Activated CD8-positive, alpha-beta memory T cell treated with anti-CD3 and anti-CD28 coated beads, Interleukin-2, amount 50 U/mL, for 24 hours (primary cell): Measurements from ENCODE around the gene CERK.
"Not testable (repeated sequence)": the region's sequence is repeated elsewhere in the genome, so short reads cannot be mapped to it uniquely, and the experiment has no call there.

ENCODE experiments used
- DNase-seq: peaks from one replicate; pipeline ENCODE4 v3.0.0-alpha.2; 2020; ENCODE audit errors: extremely low read depth

Gene CERK

DNA sequence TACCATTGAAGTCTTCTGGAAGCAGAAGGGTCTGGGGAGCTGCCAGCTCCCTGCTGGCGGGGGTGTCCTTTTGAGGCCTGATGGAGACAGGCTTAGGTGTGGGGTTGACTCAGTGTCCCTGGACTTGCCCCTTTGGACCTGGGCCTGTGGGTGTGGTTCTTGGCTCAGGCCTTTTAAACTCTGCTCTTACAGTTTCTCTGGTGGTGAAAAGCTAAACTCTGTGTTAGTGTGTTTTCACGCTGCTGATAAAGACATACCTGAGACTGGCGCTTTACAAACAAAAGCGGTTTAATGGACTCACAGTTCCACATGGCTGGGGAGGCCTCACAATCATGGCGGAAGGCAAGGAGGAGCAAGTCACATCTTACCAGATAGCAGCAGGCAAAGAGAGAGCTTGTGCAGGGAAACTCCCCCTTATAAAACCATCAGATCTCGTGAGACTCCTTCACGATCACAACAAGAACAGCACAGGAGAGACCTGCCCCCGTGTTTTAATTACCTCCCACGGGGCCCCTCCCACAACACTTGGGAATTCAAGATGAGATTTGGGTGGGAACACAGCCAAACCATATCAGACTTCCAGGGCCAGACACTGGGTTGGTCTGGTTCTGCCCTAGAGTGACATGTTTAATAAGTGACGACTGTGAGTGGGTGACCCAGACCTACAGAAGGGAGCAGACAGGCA is 91.4 kb downstream of the CERK start:
- no peak for DNase-seq

- DNase-seq: not testable (repeated sequence)
These were observed 95.1 kb downstream of the CERK start for GRCh38 chr22:46642840-46643480.

DNA sequence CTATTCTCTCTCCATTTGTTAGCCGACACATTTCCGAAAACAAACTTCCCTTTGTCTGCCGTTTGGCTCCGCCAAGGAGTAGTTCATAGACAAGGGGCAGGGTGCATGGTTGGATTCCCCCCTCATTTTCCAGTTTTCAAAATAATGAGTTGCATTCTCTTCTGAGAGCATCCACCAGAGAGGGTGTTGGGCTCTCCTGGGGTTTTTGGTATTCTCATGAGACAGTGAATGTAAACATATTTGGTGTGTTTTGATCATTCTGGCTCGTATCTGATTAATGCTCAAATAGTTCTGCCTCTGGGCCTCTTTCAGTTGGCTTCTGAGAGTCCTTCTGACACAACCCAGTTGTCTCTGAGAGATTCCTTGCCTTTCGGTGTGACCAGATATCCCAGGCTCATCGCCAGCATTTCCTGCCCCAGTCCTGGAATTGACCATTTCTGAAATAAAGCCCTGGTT is 96.2 kb downstream of the CERK start:
- no peak for DNase-seq

DNA sequence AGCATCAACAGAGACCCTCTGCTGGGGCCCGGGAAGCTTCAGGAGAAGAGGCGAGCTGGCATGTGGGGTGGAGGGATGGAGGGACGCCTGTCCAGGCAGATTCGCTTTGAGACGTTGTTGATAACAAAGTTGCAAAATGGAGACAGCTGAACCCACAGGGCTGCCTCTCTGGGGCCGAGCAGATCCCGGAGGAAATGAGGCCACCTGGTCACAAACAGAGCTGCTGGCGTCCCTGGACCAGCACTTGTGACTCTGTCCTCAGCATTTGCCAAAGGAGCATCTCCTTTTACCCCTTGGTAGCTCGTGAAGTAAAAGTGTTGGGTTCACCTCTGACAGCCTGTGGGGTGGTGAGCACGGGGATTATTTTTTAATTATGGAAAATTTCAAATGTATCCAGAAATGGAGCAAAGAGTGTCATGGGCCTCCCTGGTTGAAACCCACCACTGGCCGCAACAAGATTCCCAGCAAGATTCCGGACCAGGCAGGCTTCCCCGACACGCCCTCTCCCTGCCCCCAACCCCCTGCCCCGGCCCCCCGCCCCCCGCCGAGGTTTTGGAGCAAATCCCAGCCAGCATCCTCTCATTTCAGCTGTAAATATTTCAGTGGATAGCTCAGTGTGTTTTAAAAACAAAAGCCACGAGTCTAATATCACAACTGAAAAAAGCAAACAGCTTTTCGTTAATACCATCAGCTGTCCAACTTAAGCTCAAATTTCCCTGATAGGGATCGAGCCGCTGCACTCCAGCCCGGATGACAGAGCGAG is 97.6 kb downstream of the CERK start:
- DNase-seq: no peak

DNA sequence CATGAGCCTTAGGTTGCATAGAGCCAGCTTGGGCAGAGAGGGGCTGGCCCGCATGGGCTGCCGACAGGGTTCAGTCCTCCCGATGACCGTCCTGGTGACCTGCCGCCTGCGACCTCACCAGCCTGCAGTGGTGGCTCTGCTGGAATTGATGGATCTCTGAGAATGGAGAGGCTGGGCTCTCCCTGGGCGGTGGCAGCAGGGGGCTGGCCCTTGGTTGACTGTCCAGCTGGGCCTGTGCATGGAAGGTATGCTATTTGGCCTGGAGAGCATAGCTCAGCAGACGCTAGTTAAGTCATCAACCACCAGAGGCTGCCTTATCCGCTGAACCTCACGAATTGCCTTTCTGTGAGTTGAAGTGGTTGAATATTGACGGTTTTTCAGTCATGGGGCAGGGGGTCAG is 98.2 kb downstream of the CERK start:
- DNase-seq: no peak

- DNase-seq: no peak
These were observed 99.2 kb downstream of the CERK start for GRCh38 chr22:46638601-46639431.

GRCh38 chr22:46637711-46638600 is 100.1 kb downstream of the CERK start:
- DNase-seq: no peak

GRCh38 chr22:46636221-46637002 is 101.6 kb downstream of the CERK start:
- DNase-seq: no peak

- no peak for DNase-seq
These were observed 102.3 kb downstream of the CERK start for GRCh38 chr22:46635756-46636155.

- not testable (repeated sequence) for DNase-seq
These were observed 102.9 kb downstream of the CERK start for GRCh38 chr22:46634973-46635685.
